ENCODE measurements around the gene CARS2.
"Not testable (repeated sequence)": the region's sequence is repeated elsewhere in the genome, so short reads cannot be mapped to it uniquely, and the experiment has no call there.

CARS2 gene

GRCh38 chr13:110680852-110681251 is 25.1 kb downstream of the CARS2 start:
- DNase-seq = no peak

- DNase-seq = no peak
Observed at GRCh38 chr13:110677731-110678545, 28.0 kb downstream of the CARS2 start.

GRCh38 chr13:110676595-110677587 is 29.0 kb downstream of the CARS2 start:
- DNase-seq = no peak

GRCh38 chr13:110669814-110670213 is 36.1 kb downstream of the CARS2 start:
- not testable (repeated sequence) for DNase-seq

- no peak for DNase-seq
Observed at GRCh38 chr13:110669036-110669435, 36.9 kb downstream of the CARS2 start.

GRCh38 chr13:110666255-110666533 is 39.7 kb downstream of the CARS2 start:
- DNase-seq = no peak

GRCh38 chr13:110665491-110666254 is 40.2 kb downstream of the CARS2 start:
- no peak for DNase-seq

- no peak for DNase-seq
Observed at GRCh38 chr13:110664673-110665072, 41.2 kb downstream of the CARS2 start.

GRCh38 chr13:110664041-110664440 is 41.9 kb downstream of the CARS2 start:
- no peak for DNase-seq

GRCh38 chr13:110663491-110663890 is 42.4 kb downstream of the CARS2 start:
- DNase-seq = no peak

GRCh38 chr13:110662777-110663443 is 43.0 kb downstream of the CARS2 start:
- no peak for DNase-seq

GRCh38 chr13:110662091-110662490 is 43.8 kb downstream of the CARS2 start:
- no peak for DNase-seq

- no peak for DNase-seq
Observed at GRCh38 chr13:110661256-110661655, 44.7 kb downstream of the CARS2 start.

- not testable (repeated sequence) for DNase-seq
Observed at GRCh38 chr13:110658218-110658911, 47.6 kb downstream of the CARS2 start.

- DNase-seq = no peak
Observed at GRCh38 chr13:110657196-110657595, 48.7 kb downstream of the CARS2 start.

- no peak for DNase-seq
Observed at GRCh38 chr13:110653851-110654250, 52.1 kb downstream of the CARS2 start.

GRCh38 chr13:110653271-110653670 is 52.6 kb downstream of the CARS2 start:
- no peak for DNase-seq

GRCh38 chr13:110652764-110653163 is 53.2 kb downstream of the CARS2 start:
- no peak for DNase-seq

GRCh38 chr13:110652231-110652730 is 53.6 kb downstream of the CARS2 start:
- DNase-seq = no peak

- no peak for DNase-seq
Observed at GRCh38 chr13:110651726-110652230, 54.1 kb downstream of the CARS2 start.

GRCh38 chr13:110651271-110651670 is 54.6 kb downstream of the CARS2 start:
- DNase-seq = no peak

- DNase-seq = no peak
Observed at GRCh38 chr13:110650436-110650835, 55.5 kb downstream of the CARS2 start.
